Thoracic aorta (tissue), 2 donors: Measurements from ENCODE around the gene ADGRG3. TPM values are rescaled to one million over a fixed set of nuclear protein-coding genes. Genes with fewer than 3 reads are reported as not detected.

Source experiments
- ATAC-seq: fragments of 150-250 bp; one replicate; pipeline ENCODE4 v1.8.0; 2017; ENCODE audit warnings: low read depth; ENCODE audit not compliant: insufficient number of reproducible peaks, low FRiP score
- DNase-seq: peaks from one replicate; pipeline ENCODE4 v3.0.0-alpha.2; 2020; ENCODE audit warnings: low spot score
- H3K27ac ChIP-seq, 2 donors: fragments of 200-600 bp; sonication (generic); 1 replicate in 1 of 2; 2 replicates in 1 of 2; pipeline ENCODE4 v1.5.1; 2016; ENCODE audit warnings: mild to moderate bottlenecking in 2 of 2, moderate library complexity in 2 of 2
- H3K27me3 ChIP-seq: fragments of 200-600 bp; sonication (generic); replicated peaks from 2 replicates; pipeline ENCODE4 v1.6.0; 2016; ENCODE audit warnings: mild to moderate bottlenecking; ENCODE audit not compliant: insufficient read depth
- H3K36me3 ChIP-seq: fragments of 200-600 bp; sonication (generic); one replicate; pipeline ENCODE4 v1.5.1; 2016
- H3K4me1 ChIP-seq, 2 donors: fragments of 200-600 bp; sonication (generic); 1 replicate in 1 of 2; 2 replicates in 1 of 2; pipeline versions ENCODE4 v1.5.1 to v1.6.0; 2016; ENCODE audit warnings: low read depth in 2 of 2, mild to moderate bottlenecking in 1 of 2; ENCODE audit not compliant: control insufficient read depth in 1 of 2
- H3K4me3 ChIP-seq: fragments of 200-600 bp; sonication (generic); 2 replicates; pipeline ENCODE4 v1.5.1; 2016; ENCODE audit warnings: mild to moderate bottlenecking
- H3K9me3 ChIP-seq: fragments of 200-600 bp; sonication (generic); 2 replicates; pipeline ENCODE4 v1.5.1; 2016
- total RNA-seq, 2 donors: library from RNA; depleted of rRNA; stranded (reverse); fragments of >200 nt; gene quantifications; one replicate each; pipeline versions ENCODE4 v1.1.0 to v1.2.3, GENCODE V29; 2016
- TF ChIP-seq, protein P1 (sequence below): fragments of 200-600 bp; sonication (generic); IDR thresholded peaks from one replicate; pipeline ENCODE4 v1.5.1; 2019; ENCODE audit warnings: antibody characterized with exemption

The ADGRG3 gene
- total RNA-seq, 2 donors from 2014 or later, result 0.41 to 5.1 TPM

DNA sequence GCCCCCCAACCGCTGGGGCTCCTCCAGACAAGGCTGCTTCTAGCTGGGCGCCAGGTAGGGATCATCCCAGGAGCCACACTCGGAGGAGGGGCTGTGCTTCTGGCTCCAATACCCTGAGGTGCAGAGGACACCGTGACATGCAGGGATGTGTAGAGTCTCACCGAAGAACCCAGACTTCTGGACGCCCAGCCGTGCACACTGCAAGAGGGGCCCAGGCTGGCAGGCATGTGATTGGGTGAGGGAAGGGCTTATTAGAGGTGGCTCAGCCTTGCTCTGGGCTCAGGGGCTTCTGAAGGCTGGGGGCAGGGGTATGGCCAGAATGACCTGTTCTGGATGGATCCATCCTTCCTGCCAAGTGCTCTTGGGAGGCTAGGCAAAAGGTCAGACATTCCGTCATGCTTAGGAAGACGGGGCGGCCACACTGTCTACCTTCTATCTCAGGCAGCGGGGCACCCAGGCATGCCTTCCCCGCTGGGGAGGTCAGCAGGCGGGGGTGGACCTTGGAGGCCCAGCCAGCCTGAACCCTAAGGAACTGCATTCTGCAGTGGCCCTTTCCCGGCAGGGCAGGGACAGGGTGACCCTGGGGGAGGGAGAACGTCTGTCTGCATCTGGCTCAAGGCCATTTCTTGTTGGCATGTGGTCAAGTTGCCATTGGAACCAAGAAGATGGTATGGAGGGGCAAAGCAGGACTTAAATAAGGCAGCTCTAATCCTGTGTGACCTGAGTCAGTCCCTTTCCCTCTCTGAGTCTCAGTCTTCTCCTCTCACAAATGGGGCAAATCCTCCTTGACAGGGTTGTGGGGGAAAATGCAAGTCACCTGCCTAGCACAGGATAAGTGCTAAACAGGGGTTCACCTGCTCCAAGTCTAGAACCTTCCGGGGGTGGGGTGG, 45.5 kb upstream of the ADGRG3 start:
- DNase-seq, result no peak
- Histone ChIP-seq H3K27ac (no peak overlapping the region), H3K27me3 (no peaks in the 10 kb centered on the region)

DNA sequence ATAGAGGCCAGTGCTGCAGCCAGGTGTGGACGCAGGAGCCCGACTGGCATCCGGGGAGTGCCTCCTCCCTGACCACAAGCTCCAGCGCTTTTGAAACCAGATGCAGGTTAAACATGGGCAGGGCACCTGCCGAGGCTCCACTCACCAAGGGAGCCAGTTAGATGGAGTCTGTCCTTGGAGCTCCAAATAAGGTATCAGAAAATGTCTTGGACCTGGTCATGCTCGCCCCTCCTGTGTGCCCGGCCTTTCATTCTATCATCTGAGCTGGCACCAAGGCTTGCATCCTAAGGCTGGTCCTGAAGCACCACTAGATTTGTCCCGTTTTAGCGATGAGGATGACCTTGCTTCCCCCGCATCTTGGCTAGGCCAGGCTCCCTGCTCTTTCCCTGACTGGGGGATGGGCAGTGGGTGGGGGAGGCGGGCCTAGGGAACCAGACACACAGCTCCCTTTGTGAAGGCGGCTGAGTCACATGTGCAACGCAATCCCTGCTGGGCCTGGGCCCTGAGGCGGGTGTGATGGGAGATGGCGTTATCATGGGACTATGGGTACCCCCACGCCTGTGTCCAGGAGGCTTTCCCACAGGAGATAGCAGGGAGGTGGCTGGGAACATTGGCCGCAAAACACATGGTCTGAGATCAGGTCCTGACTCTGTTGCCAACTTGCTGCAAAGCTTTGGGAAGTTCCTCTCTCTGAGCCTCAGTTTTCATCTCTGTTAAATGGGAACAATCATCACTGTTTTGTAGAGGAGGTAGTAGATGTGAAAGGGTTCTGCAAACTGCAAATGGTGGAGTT, 44.7 kb upstream of the ADGRG3 start:
- ATAC-seq (no peak), DNase-seq (no peak)
- H3K27me3 ChIP-seq, result no peaks in the 10 kb centered on the region
- H3K9me3 ChIP-seq, result no peaks in the 10 kb centered on the region
- H3K4me1 ChIP-seq, result peaks cover 0 to 9% of the 10 kb centered on the region in 2 donors
- H3K27ac ChIP-seq, result no peak overlapping the region
- TF ChIP-seq, protein P1, sequence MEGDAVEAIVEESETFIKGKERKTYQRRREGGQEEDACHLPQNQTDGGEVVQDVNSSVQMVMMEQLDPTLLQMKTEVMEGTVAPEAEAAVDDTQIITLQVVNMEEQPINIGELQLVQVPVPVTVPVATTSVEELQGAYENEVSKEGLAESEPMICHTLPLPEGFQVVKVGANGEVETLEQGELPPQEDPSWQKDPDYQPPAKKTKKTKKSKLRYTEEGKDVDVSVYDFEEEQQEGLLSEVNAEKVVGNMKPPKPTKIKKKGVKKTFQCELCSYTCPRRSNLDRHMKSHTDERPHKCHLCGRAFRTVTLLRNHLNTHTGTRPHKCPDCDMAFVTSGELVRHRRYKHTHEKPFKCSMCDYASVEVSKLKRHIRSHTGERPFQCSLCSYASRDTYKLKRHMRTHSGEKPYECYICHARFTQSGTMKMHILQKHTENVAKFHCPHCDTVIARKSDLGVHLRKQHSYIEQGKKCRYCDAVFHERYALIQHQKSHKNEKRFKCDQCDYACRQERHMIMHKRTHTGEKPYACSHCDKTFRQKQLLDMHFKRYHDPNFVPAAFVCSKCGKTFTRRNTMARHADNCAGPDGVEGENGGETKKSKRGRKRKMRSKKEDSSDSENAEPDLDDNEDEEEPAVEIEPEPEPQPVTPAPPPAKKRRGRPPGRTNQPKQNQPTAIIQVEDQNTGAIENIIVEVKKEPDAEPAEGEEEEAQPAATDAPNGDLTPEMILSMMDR, result no peak
- H3K36me3 ChIP-seq, result no peaks in the 10 kb centered on the region
- H3K4me3 ChIP-seq, result no peak overlapping the region

More for the DNA sequence above, 45.5 kb upstream of the ADGRG3 start:
- TF ChIP-seq, protein P1, result no peak
- no peak overlapping the region for H3K4me3 ChIP-seq
- H3K4me1 ChIP-seq, result peaks cover 0 to under 1% of the 10 kb centered on the region in 2 donors
- H3K36me3 ChIP-seq, result no peaks in the 10 kb centered on the region
- H3K9me3 ChIP-seq, result no peaks in the 10 kb centered on the region
- ATAC-seq, result no peak

DNA sequence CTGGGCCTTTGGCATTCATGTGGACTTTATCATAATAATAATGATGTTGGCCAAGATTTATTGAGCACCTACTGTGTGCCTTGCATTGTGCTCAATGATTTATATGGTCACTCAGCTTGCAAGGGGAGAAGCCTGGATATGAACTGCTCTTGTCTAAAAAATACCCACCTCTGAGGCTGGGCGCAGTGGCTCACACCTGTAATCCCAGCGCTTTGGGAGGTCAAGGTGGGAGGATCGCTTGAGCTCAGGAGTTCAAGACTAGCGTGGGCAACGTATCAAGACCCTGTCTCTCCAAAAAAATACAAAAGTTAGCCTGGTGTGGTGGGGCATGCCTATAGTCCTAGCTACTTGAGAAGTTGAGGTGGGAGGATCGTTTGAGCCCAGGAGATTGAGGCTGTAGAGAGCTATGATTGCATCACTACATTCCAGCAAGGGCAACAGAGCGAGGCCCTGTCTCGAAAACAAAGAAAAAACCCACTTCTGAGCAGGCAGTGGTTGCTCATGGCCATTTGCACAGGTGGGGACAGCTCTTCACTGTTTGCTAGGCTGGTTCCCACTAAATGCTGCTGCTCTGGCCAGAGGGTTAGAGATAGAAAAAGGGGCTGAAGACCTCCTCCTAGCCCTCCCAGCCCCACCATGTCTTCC, 43.9 kb upstream of the ADGRG3 start:
- no peak for ATAC-seq
- Histone ChIP-seq H3K4me3 (no peak overlapping the region), H3K9me3 (no peaks in the 10 kb centered on the region), H3K27ac (no peak overlapping the region), H3K36me3 (no peaks in the 10 kb centered on the region), H3K27me3 (no peaks in the 10 kb centered on the region), H3K4me1 (peaks cover 0 to 11% of the 10 kb centered on the region in 2 donors)
- TF ChIP-seq, protein P1, result no peak
- DNase-seq, result no peak

DNA sequence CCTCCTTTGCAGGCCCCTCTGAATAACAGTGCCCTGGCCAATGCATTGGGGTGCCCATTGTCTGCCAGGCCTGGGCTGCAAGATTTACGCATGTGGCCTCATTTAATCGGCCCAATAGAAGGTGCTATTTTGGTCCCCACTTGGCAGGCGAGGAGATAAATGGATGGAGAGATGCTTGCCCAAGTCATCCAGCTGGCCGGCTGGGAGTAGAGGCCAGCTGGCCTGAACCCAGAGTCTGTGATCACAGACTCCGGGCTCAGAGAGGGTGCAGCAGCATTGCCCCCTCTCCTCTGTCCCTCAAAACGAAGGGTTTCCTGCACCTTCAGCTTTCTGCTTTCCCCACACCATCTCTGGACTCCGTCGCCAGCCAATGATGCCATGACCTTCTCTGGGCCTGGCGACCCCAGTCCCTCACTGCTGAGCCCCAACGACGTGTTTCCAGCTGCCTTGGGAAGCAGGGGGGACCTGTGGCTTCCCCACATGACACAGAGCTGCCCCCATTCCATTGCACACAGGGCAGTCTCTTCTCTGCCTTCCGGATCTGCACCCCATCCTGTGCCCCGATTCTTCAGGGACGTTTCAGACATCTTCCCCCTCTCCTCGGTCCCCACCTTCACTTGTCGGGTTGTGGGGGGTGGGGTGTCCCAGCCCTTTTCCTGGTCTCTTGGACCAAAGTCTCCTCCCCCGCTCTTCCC, 43.2 kb upstream of the ADGRG3 start:
- DNase-seq (no peak), ATAC-seq (no peak)
- Histone ChIP-seq H3K4me3 (no peak overlapping the region), H3K27me3 (no peaks in the 10 kb centered on the region), H3K9me3 (no peaks in the 10 kb centered on the region), H3K4me1 (peaks cover 0 to 11% of the 10 kb centered on the region in 2 donors), H3K27ac (no peak overlapping the region), H3K36me3 (no peaks in the 10 kb centered on the region)
- TF ChIP-seq, protein P1, result no peak
